BLaER1 (cell line): Measurements from ENCODE around the gene HTR1E.
"Not testable (repeated sequence)": the region's sequence is repeated elsewhere in the genome, so short reads cannot be mapped to it uniquely, and the experiment has no call there.

ENCODE experiments used
- H3K27ac ChIP-seq: shearing (Covaris generic); formaldehyde crosslinking; 2 replicates; pipeline ENCODE4 v1.8.1; 2022
- H3K27me3 ChIP-seq: shearing (Covaris generic); formaldehyde crosslinking; 2 replicates; pipeline ENCODE4 v1.8.1; 2022
- H3K36me3 ChIP-seq: shearing (Covaris generic); formaldehyde crosslinking; 2 replicates; pipeline ENCODE4 v1.8.1; 2022
- H3K4me1 ChIP-seq: shearing (Covaris generic); formaldehyde crosslinking; 2 replicates; pipeline ENCODE4 v1.8.1; 2022
- H3K4me2 ChIP-seq: shearing (Covaris generic); formaldehyde crosslinking; 2 replicates; pipeline ENCODE4 v1.8.1; 2022
- H3K4me3 ChIP-seq: shearing (Covaris generic); formaldehyde crosslinking; 2 replicates; pipeline ENCODE4 v1.8.1; 2022
- H3K9ac ChIP-seq: shearing (Covaris generic); formaldehyde crosslinking; 2 replicates; pipeline ENCODE4 v1.8.1; 2022
- H3K9me3 ChIP-seq: shearing (Covaris generic); formaldehyde crosslinking; 2 replicates; pipeline ENCODE4 v1.8.1; 2022
- H4K20me1 ChIP-seq: shearing (Covaris generic); formaldehyde crosslinking; 2 replicates; pipeline ENCODE4 v1.8.1; 2022
- Cebpa-rat ChIP-seq: shearing (Covaris generic); IDR thresholded peaks from 2 replicates; pipeline ENCODE4 v1.8.1; 2022

Gene HTR1E

DNA sequence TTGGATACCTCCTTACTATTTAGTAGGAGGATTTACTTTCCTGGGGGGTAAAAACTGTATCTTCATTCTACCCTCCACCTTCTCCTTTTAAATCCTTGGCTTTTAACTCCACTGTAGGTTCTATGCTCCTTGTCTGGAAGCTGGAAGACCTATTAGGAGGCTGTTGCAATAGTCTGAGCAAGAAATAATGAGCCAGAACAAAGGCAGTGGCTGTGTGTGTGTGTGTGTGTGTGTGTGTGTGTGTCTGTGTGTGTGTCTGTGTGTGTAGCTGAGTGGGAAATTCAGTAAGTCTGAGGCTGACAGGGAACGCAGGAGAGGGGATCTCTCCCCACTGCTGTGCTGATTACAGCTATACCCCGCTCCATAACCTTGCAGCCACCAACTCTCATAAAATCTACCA lies 35.8 kb downstream of the HTR1E start:
- no peak for TF ChIP-seq Cebpa-rat

DNA sequence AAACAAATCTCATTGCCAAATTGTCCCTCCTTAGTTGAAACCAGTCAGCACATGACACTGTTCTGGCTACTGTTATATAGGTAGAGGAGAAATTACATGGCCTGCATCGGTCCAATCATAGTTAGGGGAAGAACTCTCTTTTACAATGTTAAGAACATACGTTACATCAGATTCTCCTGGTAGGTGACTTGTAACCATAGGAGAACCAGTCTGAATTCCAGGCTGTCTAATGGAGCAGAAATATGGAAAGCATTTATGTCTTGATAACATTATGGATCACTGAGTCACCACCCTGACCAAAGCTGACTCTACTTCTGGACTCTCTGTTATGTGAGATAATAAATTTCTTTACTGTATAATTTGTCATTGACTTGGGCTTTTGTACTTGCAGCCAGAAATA lies 40.9 kb downstream of the HTR1E start:
- H3K9me3 ChIP-seq, result no peaks in the 10 kb centered on the region
- H3K27me3 ChIP-seq, result no peaks in the 10 kb centered on the region
- no peaks in the 10 kb centered on the region for H3K4me1 ChIP-seq
- H3K4me3 ChIP-seq, result no peak overlapping the region
- H3K4me2 ChIP-seq, result no peak overlapping the region
- no peak overlapping the region for H3K9ac ChIP-seq
- no peak for TF ChIP-seq Cebpa-rat
- H4K20me1 ChIP-seq, result no peaks in the 10 kb centered on the region
- H3K27ac ChIP-seq, result no peak overlapping the region
- no peaks in the 10 kb centered on the region for H3K36me3 ChIP-seq

More for the DNA sequence above, 35.8 kb downstream of the HTR1E start:
- no peaks in the 10 kb centered on the region for H4K20me1 ChIP-seq
- no peaks in the 10 kb centered on the region for H3K27me3 ChIP-seq
- no peaks in the 10 kb centered on the region for H3K36me3 ChIP-seq
- H3K9me3 ChIP-seq, result no peaks in the 10 kb centered on the region
- no peak overlapping the region for H3K9ac ChIP-seq
- H3K4me1 ChIP-seq, result no peaks in the 10 kb centered on the region
- H3K4me2 ChIP-seq, result no peak overlapping the region
- H3K4me3 ChIP-seq, result no peak overlapping the region
- no peak overlapping the region for H3K27ac ChIP-seq

- Histone ChIP-seq H3K4me3 (no peak overlapping the region), H3K4me2 (no peak overlapping the region), H3K27ac (no peak overlapping the region), H3K9ac (no peak overlapping the region), H3K36me3 (no peaks in the 10 kb centered on the region), H3K9me3 (0 out of 2 replicates have a peak, but pooled peaks cover 11% of the 10 kb centered on the region), H3K27me3 (no peaks in the 10 kb centered on the region), H4K20me1 (no peaks in the 10 kb centered on the region), H3K4me1 (no peaks in the 10 kb centered on the region)
- TF ChIP-seq Cebpa-rat, result no peak
Observed at GRCh38 chr6:87001494-87001893, 64.2 kb downstream of the HTR1E start.

DNA sequence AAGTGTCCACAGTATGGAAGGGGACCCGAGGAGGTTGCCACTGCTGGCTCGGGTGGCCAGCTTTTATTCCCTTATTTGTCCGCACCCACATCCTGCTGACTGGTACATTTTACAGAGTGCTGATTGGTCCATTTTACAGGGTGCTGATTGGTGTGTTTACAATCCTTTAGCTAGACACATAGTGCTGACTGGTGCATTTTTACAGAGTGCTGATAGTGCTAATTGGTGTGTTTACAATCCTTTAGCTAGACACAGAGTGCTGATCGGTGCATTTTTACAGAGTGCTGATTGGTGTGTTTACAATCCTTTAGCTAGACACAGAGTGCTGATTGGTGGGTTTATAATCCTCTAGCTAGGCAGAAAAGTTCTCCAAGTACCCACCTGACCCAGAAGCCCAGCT lies 65.1 kb downstream of the HTR1E start:
- not testable (repeated sequence) for H3K27ac ChIP-seq, H3K9ac ChIP-seq, H3K36me3 ChIP-seq, H4K20me1 ChIP-seq, H3K4me1 ChIP-seq, H3K4me3 ChIP-seq, H3K4me2 ChIP-seq, H3K27me3 ChIP-seq
- H3K9me3 ChIP-seq, result 0 out of 2 replicates have a peak, but pooled peaks cover 11% of the 10 kb centered on the region

DNA sequence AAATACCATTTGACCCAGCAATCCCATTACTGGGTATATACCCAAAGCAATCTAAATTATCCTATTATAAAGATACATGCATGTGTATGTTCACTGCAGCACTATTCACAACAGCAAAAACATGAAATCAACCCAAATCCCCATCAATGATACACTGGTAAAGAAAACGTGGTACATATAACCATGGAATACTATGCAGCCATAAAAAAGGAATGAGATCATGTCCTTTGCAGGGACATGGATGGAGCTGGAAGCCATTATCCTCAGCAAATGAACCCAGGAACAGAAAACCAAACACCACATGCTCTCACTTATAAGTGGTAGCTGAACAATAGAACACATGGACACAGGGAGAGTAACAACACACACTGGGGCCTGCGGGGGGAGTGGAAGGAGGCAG lies 69.2 kb downstream of the HTR1E start:
- not testable (repeated sequence) for H3K4me3 ChIP-seq, H3K4me2 ChIP-seq, H4K20me1 ChIP-seq, H3K4me1 ChIP-seq, H3K9me3 ChIP-seq, H3K9ac ChIP-seq, H3K27ac ChIP-seq, H3K36me3 ChIP-seq, H3K27me3 ChIP-seq

GRCh38 chr6:87009581-87009980 lies 72.3 kb downstream of the HTR1E start:
- not testable (repeated sequence) for H3K9ac ChIP-seq, H4K20me1 ChIP-seq, H3K4me2 ChIP-seq, H3K4me1 ChIP-seq, H3K4me3 ChIP-seq, H3K9me3 ChIP-seq, H3K36me3 ChIP-seq, H3K27ac ChIP-seq, H3K27me3 ChIP-seq

DNA sequence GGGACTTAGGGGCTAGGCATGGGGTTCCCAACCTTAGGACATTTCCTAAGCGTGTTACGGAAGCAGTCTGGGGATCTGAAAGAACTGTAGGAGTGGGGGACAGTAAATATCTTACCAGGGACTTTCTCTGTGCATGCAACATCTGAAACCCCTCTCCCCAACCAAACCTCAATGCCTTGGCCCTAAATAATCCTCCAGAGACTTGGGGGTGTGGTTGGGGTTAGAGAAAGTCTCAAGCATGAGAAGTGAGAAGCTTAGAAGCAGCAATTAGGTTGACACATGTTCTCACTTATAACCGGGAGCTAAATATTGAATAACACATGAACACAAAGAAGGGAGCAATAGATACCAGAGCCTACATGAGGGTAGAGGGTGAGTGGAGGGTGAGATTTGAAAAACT lies 74.7 kb downstream of the HTR1E start:
- no peaks in the 10 kb centered on the region for H3K4me1 ChIP-seq
- no peak for TF ChIP-seq Cebpa-rat
- no peak overlapping the region for H3K4me3 ChIP-seq
- no peaks in the 10 kb centered on the region for H4K20me1 ChIP-seq
- H3K4me2 ChIP-seq, result no peak overlapping the region
- no peaks in the 10 kb centered on the region for H3K36me3 ChIP-seq
- H3K27ac ChIP-seq, result no peak overlapping the region
- H3K27me3 ChIP-seq, result no peaks in the 10 kb centered on the region
- no peaks in the 10 kb centered on the region for H3K9me3 ChIP-seq
- H3K9ac ChIP-seq, result no peak overlapping the region

- Histone ChIP-seq H3K36me3 (no peaks in the 10 kb centered on the region), H3K27me3 (no peaks in the 10 kb centered on the region), H3K9me3 (no peaks in the 10 kb centered on the region), H3K4me1 (no peaks in the 10 kb centered on the region), H3K27ac (no peak overlapping the region), H3K9ac (no peak overlapping the region), H3K4me3 (no peak overlapping the region), H3K4me2 (no peak overlapping the region), H4K20me1 (no peaks in the 10 kb centered on the region)
- TF ChIP-seq Cebpa-rat, result no peak
Observed at GRCh38 chr6:87012743-87013142, 75.4 kb downstream of the HTR1E start.

DNA sequence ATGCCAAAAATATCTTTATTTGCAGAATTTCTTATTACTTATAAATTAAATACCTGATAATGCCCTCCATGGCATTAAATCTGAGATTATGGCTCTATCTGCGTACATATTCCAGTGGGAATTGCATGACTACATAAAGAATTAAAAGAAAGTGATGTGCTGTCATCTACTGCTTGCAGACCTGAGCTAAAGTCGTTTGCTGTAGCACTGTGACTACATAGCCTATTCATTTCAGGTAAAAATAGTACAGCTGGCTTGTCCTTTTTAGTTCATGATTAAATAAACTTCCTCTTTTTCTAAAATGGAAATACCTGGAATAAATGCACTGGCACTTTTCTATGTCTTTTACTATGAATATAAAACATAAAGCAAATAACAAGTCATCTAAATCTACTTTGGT lies 79.4 kb downstream of the HTR1E start:
- Histone ChIP-seq H3K4me3 (no peak overlapping the region), H3K9me3 (no peaks in the 10 kb centered on the region)
- TF ChIP-seq Cebpa-rat, result no peak

GRCh38 chr6:87027021-87027420 lies 89.7 kb downstream of the HTR1E start:
- H3K9me3 ChIP-seq, result no peaks in the 10 kb centered on the region
- no peaks in the 10 kb centered on the region for H3K36me3 ChIP-seq
- H4K20me1 ChIP-seq, result no peaks in the 10 kb centered on the region
- no peak overlapping the region for H3K27ac ChIP-seq
- H3K27me3 ChIP-seq, result no peaks in the 10 kb centered on the region
- TF ChIP-seq Cebpa-rat, result no peak
- H3K4me1 ChIP-seq, result no peaks in the 10 kb centered on the region
- no peak overlapping the region for H3K9ac ChIP-seq
- H3K4me2 ChIP-seq, result no peak overlapping the region
- no peak overlapping the region for H3K4me3 ChIP-seq

More for the DNA sequence above, 79.4 kb downstream of the HTR1E start:
- Histone ChIP-seq H3K36me3 (no peaks in the 10 kb centered on the region), H3K4me1 (no peaks in the 10 kb centered on the region), H4K20me1 (no peaks in the 10 kb centered on the region), H3K4me2 (no peak overlapping the region), H3K27me3 (no peaks in the 10 kb centered on the region), H3K27ac (no peak overlapping the region), H3K9ac (no peak overlapping the region)

DNA sequence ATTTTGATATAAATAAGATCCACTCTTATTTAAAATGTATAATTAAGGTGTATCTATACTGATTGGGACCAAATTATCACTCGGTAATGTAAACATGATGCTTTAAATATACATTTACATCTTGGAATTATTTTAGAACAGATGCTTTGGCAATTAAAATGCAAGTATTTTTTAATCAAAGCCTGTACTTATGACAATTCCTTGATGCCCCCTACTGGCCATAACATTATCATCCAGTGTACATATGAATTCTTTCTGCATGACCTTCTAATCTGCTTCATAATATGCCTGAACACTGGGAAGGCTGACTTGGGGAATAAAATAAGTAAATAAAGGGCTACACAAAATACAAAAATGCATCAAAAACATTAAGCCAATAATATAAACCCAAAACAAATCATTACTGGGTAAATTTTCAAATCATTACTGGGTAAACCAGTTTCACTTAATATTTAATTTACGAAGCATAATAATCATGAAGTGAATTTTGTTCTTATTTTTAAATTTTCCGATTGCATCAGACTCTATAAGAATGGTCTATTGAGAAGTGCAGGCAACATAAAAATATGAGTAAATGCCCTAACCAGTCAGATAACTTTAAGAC lies 92.5 kb downstream of the HTR1E start:
- Histone ChIP-seq H3K36me3 (no peaks in the 10 kb centered on the region), H3K9me3 (no peaks in the 10 kb centered on the region), H3K4me2 (no peak overlapping the region), H3K27me3 (no peaks in the 10 kb centered on the region), H3K4me3 (no peak overlapping the region), H4K20me1 (no peaks in the 10 kb centered on the region), H3K4me1 (no peaks in the 10 kb centered on the region), H3K27ac (no peak overlapping the region), H3K9ac (no peak overlapping the region)
- no peak for TF ChIP-seq Cebpa-rat
